Spleen (tissue), 11 donors: ENCODE measurements around the gene TMEM125. TPM values are rescaled to one million over a fixed set of nuclear protein-coding genes. Genes with fewer than 3 reads are reported as not detected.

Source experiments
- DNase-seq: peaks from one replicate; pipeline ENCODE4 v3.0.0-alpha.2; 2020
- H3K27ac ChIP-seq, 8 donors: fragments of 200-600 bp; sonication (generic) in 7 of 8; 1 replicate in 4 of 8; 2 replicates in 4 of 8; pipeline versions ENCODE4 v1.5.0 to v1.8.0; 2016 to 2021; ENCODE audit warnings: inconsistent platforms in 4 of 8, mild to moderate bottlenecking in 4 of 8, moderate library complexity in 1 of 8
- H3K27me3 ChIP-seq, 7 donors: fragments of 200-600 bp; sonication (generic) in 6 of 7; replicated peaks in 1 of 7; 1 replicate in 4 of 7; 2 replicates in 3 of 7; pipeline versions ENCODE4 v1.5.0 to v1.8.0; 2016 to 2021; ENCODE audit warnings: inconsistent platforms in 3 of 7, mild to moderate bottlenecking in 1 of 7
- H3K36me3 ChIP-seq, 6 donors: fragments of 200-600 bp; sonication (generic) in 5 of 6; 1 replicate in 4 of 6; 2 replicates in 2 of 6; pipeline versions ENCODE4 v1.5.0 to v1.8.0; 2016 to 2021; ENCODE audit warnings: inconsistent platforms in 2 of 6
- H3K4me1 ChIP-seq, 6 donors: fragments of 200-600 bp; sonication (generic) in 5 of 6; 1 replicate in 3 of 6; 2 replicates in 3 of 6; pipeline versions ENCODE4 v1.5.0 to v1.8.0; 2016 to 2021; ENCODE audit warnings: inconsistent platforms in 3 of 6
- H3K4me3 ChIP-seq, 8 donors: fragments of 200-600 bp; sonication (generic) in 7 of 8; 1 replicate in 4 of 8; 2 replicates in 4 of 8; pipeline versions ENCODE4 v1.5.0 to v1.8.0; 2016 to 2021; ENCODE audit warnings: inconsistent platforms in 4 of 8, mild to moderate bottlenecking in 4 of 8, moderate library complexity in 2 of 8
- H3K9me3 ChIP-seq, 8 donors: fragments of 200-600 bp; sonication (generic) in 7 of 8; 1 replicate in 4 of 8; 2 replicates in 4 of 8; pipeline versions ENCODE4 v1.5.0 to v1.8.0; 2016 to 2021; ENCODE audit warnings: inconsistent platforms in 4 of 8
- POLR2A ChIP-seq, 3 donors: fragments of 450-650 bp; IDR thresholded peaks; one replicate each; pipeline ENCODE4 v1.5.1; 2017; ENCODE audit warnings: antibody characterized with exemption in 3 of 3, mild to moderate bottlenecking in 1 of 3
- POLR2AphosphoS5 ChIP-seq, 3 donors: sonication (generic); formaldehyde crosslinking; IDR thresholded peaks; one replicate each; pipeline ENCODE4 v1.5.1; 2017; ENCODE audit warnings: antibody characterized with exemption in 3 of 3
- WGBS, 5 donors: extraction: QIAGEN DNeasy Blood & Tissue Kit in 3 of 5; methylation state at CpG; one replicate each; pipeline versions ENCODE4 v1.1.5 to v1.1.7; 2013 to 2018; 5-methylcytosine and 5-hydroxymethylcytosine counted together
- intact Hi-C: fragments of 100-400 bp; cut with DNase I; formaldehyde crosslinking; loops from one replicate; pipeline ENCODE4 v1.15.0; 2023; ENCODE audit warnings: low total_unique reads
- polyA plus RNA-seq, 3 donors: library from polyadenylated mRNA; stranded (reverse); fragments of 200-250 nt; gene quantifications; one replicate each; pipeline ENCODE4 v1.2.1, GENCODE V29; 2013
- total RNA-seq, 7 donors: library from RNA; depleted of rRNA in 3 of 7; stranded (reverse); fragments of >200 nt in 3 of 7; fragmentation: NEBNext Ultra II Directional in 4 of 7; extraction: Animal tissue kit (Norgen Biotek cat#: 25700) in 4 of 7; gene quantifications; one replicate each; pipeline versions ENCODE4 v1.1.0 to v1.2.1, GENCODE V29; 2016 to 2021
- TF ChIP-seq, protein P1 (sequence below), 11 experiments: fragments of 200-600 bp in 7 of 11; fragments of 450-650 bp in 4 of 11; sonication (generic) in 4 of 11; IDR thresholded peaks in 8 of 11; conservative IDR thresholded peaks in 3 of 11; 1 replicate in 7 of 11; 2 replicates in 4 of 11; pipeline versions ENCODE4 v1.4.0 to v1.8.0; 2016 to 2021; ENCODE audit warnings: antibody characterized with exemption in 11 of 11, inconsistent platforms in 4 of 11, mild to moderate bottlenecking in 1 of 11
- donor health status: healthy with polysubstance abuse.
- donor health status: DM: no; HTN: no; CAD: no; lungs with moderate emphysema.
- donor health status: DM: no; HTN: no; CAD: no.
- donor health status: Bipolar disorder and iron deficiency.
- donor health status: healthy.
- donor health status: DM: no; HTN: no; CAD: no.
- donor health status: DM: yes; HTN: yes; CAD: no.

TMEM125 gene
- total and polyA plus RNA-seq, 10 donors = 0.05 to 0.06 TPM; not detected in 8

- no peaks in the 10 kb centered on the region for H3K9me3 ChIP-seq
- peaks cover 0 to 21% (median 0%) of the 10 kb centered on the region in 6 donors for H3K36me3 ChIP-seq
- peak; percentile 51 for DNase-seq
- WGBS, 5 donors = 74 to 92% (median 84%) methylated on average over 6 of the region's 6 CpGs
- H3K4me3 ChIP-seq = no peak overlapping the region
- H3K27me3 ChIP-seq = no peaks in the 10 kb centered on the region
- TF ChIP-seq POLR2A (IDR thresholded peaks at IDR 0.05) (no peak), POLR2AphosphoS5 (IDR thresholded peaks at IDR 0.05) (no peak)
- TF ChIP-seq, protein P1, sequence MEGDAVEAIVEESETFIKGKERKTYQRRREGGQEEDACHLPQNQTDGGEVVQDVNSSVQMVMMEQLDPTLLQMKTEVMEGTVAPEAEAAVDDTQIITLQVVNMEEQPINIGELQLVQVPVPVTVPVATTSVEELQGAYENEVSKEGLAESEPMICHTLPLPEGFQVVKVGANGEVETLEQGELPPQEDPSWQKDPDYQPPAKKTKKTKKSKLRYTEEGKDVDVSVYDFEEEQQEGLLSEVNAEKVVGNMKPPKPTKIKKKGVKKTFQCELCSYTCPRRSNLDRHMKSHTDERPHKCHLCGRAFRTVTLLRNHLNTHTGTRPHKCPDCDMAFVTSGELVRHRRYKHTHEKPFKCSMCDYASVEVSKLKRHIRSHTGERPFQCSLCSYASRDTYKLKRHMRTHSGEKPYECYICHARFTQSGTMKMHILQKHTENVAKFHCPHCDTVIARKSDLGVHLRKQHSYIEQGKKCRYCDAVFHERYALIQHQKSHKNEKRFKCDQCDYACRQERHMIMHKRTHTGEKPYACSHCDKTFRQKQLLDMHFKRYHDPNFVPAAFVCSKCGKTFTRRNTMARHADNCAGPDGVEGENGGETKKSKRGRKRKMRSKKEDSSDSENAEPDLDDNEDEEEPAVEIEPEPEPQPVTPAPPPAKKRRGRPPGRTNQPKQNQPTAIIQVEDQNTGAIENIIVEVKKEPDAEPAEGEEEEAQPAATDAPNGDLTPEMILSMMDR (IDR thresholded peaks at IDR 0.05 in 8 of 11, conservative IDR thresholded peaks at IDR 0.05 in 3 of 11) = no peak
- no peak overlapping the region for H3K27ac ChIP-seq
- intact Hi-C loops = no loop called here
- peaks cover 0 to 51% (median 21%) of the 10 kb centered on the region in 6 donors for H3K4me1 ChIP-seq
Observed at GRCh38 chr1:43305926-43306687, 36.3 kb downstream of the TMEM125 start.

- peaks cover 0 to 54% (median 19%) of the 10 kb centered on the region in 6 donors for H3K4me1 ChIP-seq
- no peaks in the 10 kb centered on the region for H3K9me3 ChIP-seq
- WGBS, 5 donors = 80 to 94% (median 90%) methylated on average over 16 to 17 of the region's 17 CpGs
- no peak overlapping the region for H3K27ac ChIP-seq
- intact Hi-C loops = no loop called here
- H3K36me3 ChIP-seq = peaks cover 0 to 27% (median 0%) of the 10 kb centered on the region in 6 donors
- H3K4me3 ChIP-seq = no peak overlapping the region
- no peak for TF ChIP-seq POLR2AphosphoS5 (IDR thresholded peaks at IDR 0.05)
- no peak for TF ChIP-seq POLR2A (IDR thresholded peaks at IDR 0.05)
- TF ChIP-seq, protein P1 (IDR thresholded peaks at IDR 0.05 in 8 of 11, conservative IDR thresholded peaks at IDR 0.05 in 3 of 11) = no peak
- H3K27me3 ChIP-seq = no peaks in the 10 kb centered on the region
- peak; percentile 64 for DNase-seq
Observed at GRCh38 chr1:43306688-43307457, 37.1 kb downstream of the TMEM125 start.

- Histone ChIP-seq H3K27me3 (no peaks in the 10 kb centered on the region), H3K27ac (no peak overlapping the region), H3K4me1 (peaks cover 0 to 47% (median 16%) of the 10 kb centered on the region in 6 donors), H3K4me3 (no peak overlapping the region), H3K9me3 (no peaks in the 10 kb centered on the region), H3K36me3 (peaks cover 0 to 34% (median 0%) of the 10 kb centered on the region in 6 donors)
- TF ChIP-seq POLR2AphosphoS5 (IDR thresholded peaks at IDR 0.05) (no peak), POLR2A (IDR thresholded peaks at IDR 0.05) (no peak)
- TF ChIP-seq, protein P1 (IDR thresholded peaks at IDR 0.05 in 8 of 11, conservative IDR thresholded peaks at IDR 0.05 in 3 of 11) = no peak
- WGBS, 5 donors = 88 to 97% (median 91%) methylated on average over 9 of the region's 9 CpGs
- peak; percentile 50 for DNase-seq
- intact Hi-C loops = no loop called here
Observed at GRCh38 chr1:43307458-43308158, 37.8 kb downstream of the TMEM125 start.
